Measurements from ENCODE around the gene ZAR1L.

ZAR1L gene

GRCh38 chr13:32300406-32300805 lies 14.8 kb downstream of the ZAR1L start:
- FAIRE-seq = no peak

GRCh38 chr13:32299893-32300292 lies 15.3 kb downstream of the ZAR1L start:
- FAIRE-seq = no peak

- no peak for FAIRE-seq
Measured at GRCh38 chr13:32298695-32299094, 16.5 kb downstream of the ZAR1L start.

- FAIRE-seq = no peak
Measured at GRCh38 chr13:32297206-32297605, 18.0 kb downstream of the ZAR1L start.

- no peak for FAIRE-seq
Measured at GRCh38 chr13:32285633-32285965, 29.6 kb downstream of the ZAR1L start.

- FAIRE-seq = no peak
Measured at GRCh38 chr13:32284927-32285632, 30.1 kb downstream of the ZAR1L start.

- FAIRE-seq = no peak
Measured at GRCh38 chr13:32282096-32282711, 33.0 kb downstream of the ZAR1L start.

GRCh38 chr13:32281096-32281495 lies 34.1 kb downstream of the ZAR1L start:
- no peak for FAIRE-seq

GRCh38 chr13:32278426-32278825 lies 36.7 kb downstream of the ZAR1L start:
- no peak for FAIRE-seq

GRCh38 chr13:32277839-32278238 lies 37.3 kb downstream of the ZAR1L start:
- FAIRE-seq = no peak

- no peak for FAIRE-seq
Measured at GRCh38 chr13:32272021-32272683, 43.0 kb downstream of the ZAR1L start.

- FAIRE-seq = no peak
Measured at GRCh38 chr13:32267836-32268439, 47.2 kb downstream of the ZAR1L start.

- FAIRE-seq = no peak
Measured at GRCh38 chr13:32266130-32266529, 49.0 kb downstream of the ZAR1L start.

- FAIRE-seq = no peak
Measured at GRCh38 chr13:32265726-32266125, 49.4 kb downstream of the ZAR1L start.

- no peak for FAIRE-seq
Measured at GRCh38 chr13:32264407-32264806, 50.8 kb downstream of the ZAR1L start.

GRCh38 chr13:32262619-32263018 lies 52.5 kb downstream of the ZAR1L start:
- no peak for FAIRE-seq

- FAIRE-seq = no peak
Measured at GRCh38 chr13:32262165-32262564, 53.0 kb downstream of the ZAR1L start.

- FAIRE-seq = no peak
Measured at GRCh38 chr13:32261567-32261966, 53.6 kb downstream of the ZAR1L start.

- FAIRE-seq = no peak
Measured at GRCh38 chr13:32259116-32259515, 56.0 kb downstream of the ZAR1L start.

- no peak for FAIRE-seq
Measured at GRCh38 chr13:32257649-32258048, 57.5 kb downstream of the ZAR1L start.

- no peak for FAIRE-seq
Measured at GRCh38 chr13:32256243-32256642, 58.9 kb downstream of the ZAR1L start.

- no peak for FAIRE-seq
Measured at GRCh38 chr13:32255724-32256109, 59.4 kb downstream of the ZAR1L start.

- FAIRE-seq = no peak
Measured at GRCh38 chr13:32254916-32255723, 60.0 kb downstream of the ZAR1L start.

Measured in G401.6 (cell line).